Tibial nerve (tissue), 4 donors: ENCODE results near the gene OSBPL9. TPM values are rescaled to one million over a fixed set of nuclear protein-coding genes. Genes with fewer than 3 reads are reported as not detected.

Experiments used
- DNase-seq, 2 donors: peaks; one replicate each; pipeline ENCODE4 v3.0.0-alpha.2; 2019; ENCODE audit warnings: low spot score in 2 of 2
- H3K27ac ChIP-seq, 4 donors: fragments of 200-600 bp; sonication (generic) in 3 of 4; one replicate each; pipeline ENCODE4 v1.5.1; 2017 to 2019; ENCODE audit warnings: mild to moderate bottlenecking in 1 of 4
- H3K27me3 ChIP-seq, 2 donors: fragments of 200-600 bp; sonication (generic) in 1 of 2; one replicate each; pipeline versions ENCODE4 v1.5.1 to v1.6.0; 2017 to 2019
- H3K36me3 ChIP-seq, 3 donors: fragments of 200-600 bp; sonication (generic); one replicate each; pipeline ENCODE4 v1.5.1; 2018 to 2019
- H3K4me1 ChIP-seq, 4 donors: fragments of 200-600 bp; sonication (generic) in 3 of 4; one replicate each; pipeline ENCODE4 v1.5.1; 2017 to 2019
- H3K4me3 ChIP-seq, 4 donors: fragments of 200-600 bp; sonication (generic) in 3 of 4; one replicate each; pipeline ENCODE4 v1.5.1; 2017 to 2019; ENCODE audit warnings: mild to moderate bottlenecking in 1 of 4, moderate library complexity in 1 of 4
- H3K9me3 ChIP-seq, 4 donors: fragments of 200-600 bp; sonication (generic) in 3 of 4; one replicate each; pipeline ENCODE4 v1.5.1; 2017 to 2019
- CTCF ChIP-seq, 5 experiments: fragments of 200-600 bp in 3 of 5; fragments of 450-650 bp in 2 of 5; sonication (generic) in 3 of 5; IDR thresholded peaks; one replicate each; pipeline ENCODE4 v1.5.1; 2016 to 2019; ENCODE audit warnings: antibody characterized with exemption in 5 of 5, mild to moderate bottlenecking in 3 of 5, moderate library complexity in 2 of 5
- EP300 ChIP-seq, 2 donors: sonication (generic); formaldehyde crosslinking; IDR thresholded peaks; one replicate each; pipeline ENCODE4 v1.6.1; 2017; ENCODE audit warnings: antibody characterized with exemption in 2 of 2, mild to moderate bottlenecking in 1 of 2
- POLR2A ChIP-seq, 2 donors: fragments of 450-650 bp; IDR thresholded peaks; one replicate each; pipeline ENCODE4 v1.6.1; 2017; ENCODE audit warnings: antibody characterized with exemption in 2 of 2, mild to moderate bottlenecking in 2 of 2, moderate library complexity in 2 of 2
- WGBS, 2 donors: methylation state at CpG; one replicate each; pipeline ENCODE4 v1.1.5; 2018; 5-methylcytosine and 5-hydroxymethylcytosine counted together
- total RNA-seq, 4 donors: library from RNA; depleted of rRNA; stranded (reverse); fragments of >200 nt; gene quantifications; one replicate each; pipeline ENCODE4 v1.1.0, GENCODE V29; 2016

The OSBPL9 gene
- total RNA-seq, 4 donors from 2014 or later, result 86.1 to 132 (median 96.9) TPM

DNA sequence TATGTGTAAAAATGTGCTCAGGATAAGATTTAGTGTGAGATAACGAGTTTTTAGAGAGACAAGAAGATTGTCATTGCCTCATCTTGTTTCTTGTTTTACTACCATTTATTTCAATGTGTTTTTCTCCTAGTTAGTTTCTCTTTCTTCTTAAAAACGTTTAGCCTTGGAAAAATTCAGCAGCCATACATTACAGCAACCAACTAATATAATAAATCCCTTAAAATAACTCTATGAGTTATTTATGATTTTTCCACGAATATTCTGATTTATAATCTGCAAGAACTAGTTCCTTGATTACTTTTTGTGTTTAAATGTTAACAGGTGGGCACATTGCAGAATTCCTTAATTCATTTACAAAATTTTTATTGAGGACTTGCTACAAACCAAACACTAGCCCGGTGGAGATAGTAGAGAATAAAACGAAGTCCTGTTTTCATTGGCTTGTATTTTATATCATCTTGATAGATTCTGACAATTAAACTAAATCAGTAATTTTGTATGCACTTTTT is 118.9 kb downstream of the OSBPL9 start:
- Histone ChIP-seq H3K9me3 (no peaks in the 10 kb centered on the region), H3K4me3 (no peak overlapping the region), H3K4me1 (peaks cover 0 to 77% (median 19%) of the 10 kb centered on the region in 4 donors), H3K36me3 (no peaks in the 10 kb centered on the region), H3K27me3 (no peaks in the 10 kb centered on the region), H3K27ac (peak overlapping the region in 1 of 4 donors; percentile 36)
- DNase-seq, result no peak
- 51 to 63% methylated on average over 5 of the region's 5 CpGs for WGBS, 2 donors
- no peak for TF ChIP-seq EP300 (IDR thresholded peaks at IDR 0.05)
- TF ChIP-seq POLR2A (IDR thresholded peaks at IDR 0.05), result no peak
- no peak for TF ChIP-seq CTCF (IDR thresholded peaks at IDR 0.05)

DNA sequence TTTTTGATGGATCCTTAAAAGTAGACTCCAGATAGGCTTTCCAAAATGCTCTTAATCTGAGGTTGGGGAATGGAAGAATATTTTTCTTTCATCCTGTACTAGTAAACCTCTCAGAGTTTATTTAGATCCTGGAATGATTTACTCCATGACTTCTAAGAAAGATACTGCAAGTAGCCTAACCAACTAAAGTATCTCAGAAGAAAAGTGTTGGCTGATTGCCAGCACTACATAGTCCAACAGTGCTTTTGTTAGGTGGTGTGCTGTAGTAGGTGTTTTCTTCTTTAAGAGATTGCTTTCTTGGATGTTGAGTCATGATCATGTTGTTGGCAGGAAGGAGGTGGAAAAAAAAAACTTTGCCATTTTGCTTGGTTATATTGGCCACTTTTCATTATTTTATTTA is 119.8 kb downstream of the OSBPL9 start:
- TF ChIP-seq EP300 (IDR thresholded peaks at IDR 0.05) (peak in 1 of 2 donors; percentile 55), CTCF (IDR thresholded peaks at IDR 0.05) (no peak)
- Histone ChIP-seq H3K4me3 (no peak overlapping the region), H3K9me3 (no peaks in the 10 kb centered on the region), H3K36me3 (no peaks in the 10 kb centered on the region), H3K27me3 (no peaks in the 10 kb centered on the region), H3K27ac (no peak overlapping the region), H3K4me1 (peaks cover 0 to 68% (median 17%) of the 10 kb centered on the region in 4 donors)
- DNase-seq, result peak in 1 of 2 donors; percentile 40

DNA sequence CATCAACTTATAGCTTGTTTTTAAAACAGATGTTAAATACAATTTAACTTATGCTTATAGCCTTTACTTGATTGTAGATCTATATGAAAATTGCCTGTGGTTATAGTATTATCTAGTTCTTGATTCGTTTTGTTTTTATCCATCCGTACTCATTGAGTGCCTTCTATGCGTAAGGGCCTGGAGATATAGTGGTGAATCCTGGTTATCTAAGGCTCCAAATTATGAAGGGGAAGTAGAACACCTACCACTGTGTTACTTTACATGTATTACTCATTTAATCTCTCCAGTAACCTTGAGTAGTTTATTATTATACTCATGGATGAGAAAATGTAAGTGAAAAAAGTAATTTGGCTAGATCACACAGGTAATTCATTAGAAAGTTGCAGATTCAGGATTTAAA is 121.8 kb downstream of the OSBPL9 start:
- Histone ChIP-seq H3K36me3 (no peaks in the 10 kb centered on the region), H3K27me3 (no peaks in the 10 kb centered on the region), H3K27ac (no peak overlapping the region), H3K4me3 (no peak overlapping the region), H3K9me3 (no peaks in the 10 kb centered on the region), H3K4me1 (peaks cover 0 to 50% (median 10%) of the 10 kb centered on the region in 4 donors)
- DNase-seq, result no peak
- 92% methylated on average over 3 of the region's 3 CpGs for WGBS, 2 donors
- TF ChIP-seq POLR2A (IDR thresholded peaks at IDR 0.05) (no peak), EP300 (IDR thresholded peaks at IDR 0.05) (no peak), CTCF (IDR thresholded peaks at IDR 0.05) (no peak)

GRCh38 chr1:51740652-51741051 is 123.8 kb downstream of the OSBPL9 start:
- Histone ChIP-seq H3K36me3 (no peaks in the 10 kb centered on the region), H3K9me3 (no peaks in the 10 kb centered on the region), H3K27ac (no peak overlapping the region), H3K4me3 (no peak overlapping the region), H3K27me3 (no peaks in the 10 kb centered on the region), H3K4me1 (peaks cover 0 to 44% (median 2%) of the 10 kb centered on the region in 4 donors)
- whole genome bisulfite sequencing, 2 donors, result 65 to 88% methylated on average over 3 of the region's 3 CpGs
- TF ChIP-seq EP300 (IDR thresholded peaks at IDR 0.05), result no peak
- TF ChIP-seq CTCF (IDR thresholded peaks at IDR 0.05), result no peak
- no peak for TF ChIP-seq POLR2A (IDR thresholded peaks at IDR 0.05)
- no peak for DNase-seq

DNA sequence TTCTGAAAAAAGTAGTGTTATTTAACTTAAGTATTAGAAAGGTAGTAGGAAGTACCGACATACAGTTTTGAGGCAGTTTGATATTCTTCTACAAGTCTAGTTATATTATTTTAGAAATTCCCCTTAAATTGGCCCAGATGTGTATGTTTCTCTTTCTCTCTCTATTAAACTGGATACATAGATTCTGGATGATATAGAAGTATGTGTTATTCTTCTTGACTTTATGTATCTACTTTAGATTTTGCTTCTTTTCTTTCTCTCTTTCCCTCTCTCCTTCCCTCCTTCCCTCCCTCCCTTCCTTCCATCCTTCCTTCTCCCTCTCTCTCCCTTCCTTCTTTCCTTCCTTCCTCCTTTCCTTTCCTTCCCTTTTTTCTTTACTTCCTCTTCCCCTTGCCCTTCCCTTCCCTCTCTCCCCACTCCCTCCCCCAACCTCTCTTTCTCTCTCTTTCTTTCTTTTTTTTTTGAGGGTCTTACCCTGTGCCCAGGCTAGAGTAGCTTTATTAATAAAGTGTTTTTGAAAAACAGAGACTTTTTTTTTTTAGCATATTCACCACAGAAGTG is 124.3 kb downstream of the OSBPL9 start:
- H3K27me3 ChIP-seq, result no peaks in the 10 kb centered on the region
- H3K9me3 ChIP-seq, result no peaks in the 10 kb centered on the region
- H3K27ac ChIP-seq, result no peak overlapping the region
- peaks cover 0 to 39% (median 2%) of the 10 kb centered on the region in 4 donors for H3K4me1 ChIP-seq
- no peak for TF ChIP-seq POLR2A (IDR thresholded peaks at IDR 0.05)
- TF ChIP-seq EP300 (IDR thresholded peaks at IDR 0.05), result no peak
- TF ChIP-seq CTCF (IDR thresholded peaks at IDR 0.05), result no peak
- no peak for DNase-seq
- H3K36me3 ChIP-seq, result no peaks in the 10 kb centered on the region
- 90 to 95% methylated on average over 1 of the region's 1 CpG for whole genome bisulfite sequencing, 2 donors
- H3K4me3 ChIP-seq, result no peak overlapping the region
